Small intestine (tissue), 7 donors: ENCODE measurements around the gene MICALL2. TPM values are rescaled to one million over a fixed set of nuclear protein-coding genes. Genes with fewer than 3 reads are reported as not detected.

Experiments
- DNase-seq, 2 donors: peaks; one replicate each; pipeline versions ENCODE4 v3.0.0 to v3.0.0-alpha.2; 2013
- FAIRE-seq: peaks from 2 replicates; lab custom pipeline; 2012; peaks lifted over from hg19 to GRCh38; lab: Jason Lieb, UNC
- H3K27ac ChIP-seq, 3 donors: one replicate each; pipeline ENCODE4 v1.5.1; 2013; ENCODE audit warnings: low read length in 2 of 3, mild to moderate bottlenecking in 2 of 3, control low read depth in 1 of 3, inconsistent platforms in 1 of 3, low read depth in 1 of 3, moderate library complexity in 1 of 3
- H3K27me3 ChIP-seq, 3 donors: one replicate each; pipeline ENCODE4 v1.6.1; 2013; ENCODE audit warnings: low read length in 3 of 3, inconsistent platforms in 1 of 3; ENCODE audit not compliant: control insufficient read depth in 3 of 3, insufficient read depth in 3 of 3
- H3K36me3 ChIP-seq, 3 donors: one replicate each; pipeline ENCODE4 v1.6.1; 2013; ENCODE audit warnings: low read length in 3 of 3, inconsistent platforms in 1 of 3, low read depth in 1 of 3, mild to moderate bottlenecking in 1 of 3, moderate library complexity in 1 of 3; ENCODE audit not compliant: control insufficient read depth in 3 of 3, insufficient read depth in 2 of 3
- H3K4me1 ChIP-seq, 3 donors: one replicate each; pipeline ENCODE4 v1.6.1; 2013; ENCODE audit warnings: low read length in 2 of 3, inconsistent platforms in 1 of 3, low read depth in 1 of 3, mild to moderate bottlenecking in 1 of 3, moderate library complexity in 1 of 3; ENCODE audit not compliant: control insufficient read depth in 3 of 3, insufficient read depth in 2 of 3
- H3K4me3 ChIP-seq, 3 donors: one replicate each; pipeline ENCODE4 v1.5.1; 2013; ENCODE audit warnings: low read length in 3 of 3, control low read depth in 1 of 3, inconsistent platforms in 1 of 3, low read depth in 1 of 3, mild to moderate bottlenecking in 1 of 3, moderate library complexity in 1 of 3
- H3K9me3 ChIP-seq, 2 donors: one replicate each; pipeline ENCODE4 v1.6.1; 2013; ENCODE audit warnings: low read depth in 1 of 2, low read length in 1 of 2; ENCODE audit not compliant: control insufficient read depth in 2 of 2, insufficient read depth in 1 of 2
- WGBS, 3 donors: extraction: QIAGEN DNeasy Blood & Tissue Kit; methylation state at CpG; one replicate each; pipeline ENCODE4 v1.1.7; 2013; 5-methylcytosine and 5-hydroxymethylcytosine counted together
- polyA plus RNA-seq, 4 donors: library from polyadenylated mRNA; stranded (reverse) in 3 of 4; unstranded in 1 of 4; fragments of 200-250 nt in 3 of 4; fragments of 120-200 nt in 1 of 4; gene quantifications; one replicate each; pipeline versions ENCODE4 v1.2.1 to v1.2.3, GENCODE V29; 2013
- donor health status: healthy with polysubstance abuse.
- donor health status: control.
- donor health status: control.
- donor health status: Bipolar disorder and iron deficiency.
- donor health status: healthy.

Gene MICALL2
- polyA plus RNA-seq, 4 donors: 67.9 to 533 (median 264) TPM

- Histone ChIP-seq H3K4me3 (no peak overlapping the region), H3K9me3 (peaks cover 0 to 2% of the 10 kb centered on the region in 2 donors), H3K27me3 (no peaks in the 10 kb centered on the region), H3K27ac (no peak overlapping the region), H3K36me3 (peaks cover 0 to 83% (median 10%) of the 10 kb centered on the region in 3 donors), H3K4me1 (no peaks in the 10 kb centered on the region)
- no peak for FAIRE-seq
- no peak for DNase-seq
- WGBS, 3 donors: 85 to 94% (median 91%) methylated on average over 13 to 20 of the region's 20 CpGs
Observed at GRCh38 chr7:1442355-1443124, 16.7 kb downstream of the MICALL2 start.

- 83 to 93% (median 90%) methylated on average over 35 to 41 of the region's 41 CpGs for WGBS, 3 donors
- no peaks in the 10 kb centered on the region for H3K27me3 ChIP-seq
- peaks cover 4 to 81% (median 10%) of the 10 kb centered on the region in 3 donors for H3K36me3 ChIP-seq
- no peak overlapping the region for H3K4me3 ChIP-seq
- FAIRE-seq (no peak), DNase-seq (no peak)
- peaks cover 0 to 2% of the 10 kb centered on the region in 2 donors for H3K9me3 ChIP-seq
- H3K4me1 ChIP-seq: no peaks in the 10 kb centered on the region
- no peak overlapping the region for H3K27ac ChIP-seq
Observed at GRCh38 chr7:1441615-1442354, 17.5 kb downstream of the MICALL2 start.

GRCh38 chr7:1440620-1441019, 18.6 kb downstream of the MICALL2 start:
- Histone ChIP-seq H3K4me1 (no peaks in the 10 kb centered on the region), H3K27ac (no peak overlapping the region), H3K4me3 (no peak overlapping the region), H3K27me3 (no peaks in the 10 kb centered on the region), H3K9me3 (peaks cover 0 to 2% of the 10 kb centered on the region in 2 donors), H3K36me3 (peaks cover 7 to 84% (median 10%) of the 10 kb centered on the region in 3 donors)
- WGBS, 3 donors: 82 to 90% (median 89%) methylated on average over 7 to 10 of the region's 10 CpGs
- no peak for DNase-seq
- no peak for FAIRE-seq

GRCh38 chr7:1439373-1440363, 19.6 kb downstream of the MICALL2 start:
- no peak for FAIRE-seq
- Histone ChIP-seq H3K27me3 (no peaks in the 10 kb centered on the region), H3K9me3 (peaks cover 0 to 2% of the 10 kb centered on the region in 2 donors), H3K4me3 (no peak overlapping the region), H3K36me3 (peaks cover 7 to 83% (median 8%) of the 10 kb centered on the region in 3 donors), H3K4me1 (no peaks in the 10 kb centered on the region), H3K27ac (no peak overlapping the region)
- WGBS, 3 donors: 89 to 93% (median 90%) methylated on average over 31 of the region's 31 CpGs
- DNase-seq: no peak

- peaks cover 0 to 2% of the 10 kb centered on the region in 2 donors for H3K9me3 ChIP-seq
- peaks cover 7 to 85% (median 8%) of the 10 kb centered on the region in 3 donors for H3K36me3 ChIP-seq
- no peaks in the 10 kb centered on the region for H3K27me3 ChIP-seq
- 87 to 89% (median 88%) methylated on average over 15 of the region's 15 CpGs for WGBS, 3 donors
- no peak overlapping the region for H3K4me3 ChIP-seq
- no peak for DNase-seq
- no peak overlapping the region for H3K27ac ChIP-seq
- no peak for FAIRE-seq
- no peaks in the 10 kb centered on the region for H3K4me1 ChIP-seq
Observed at GRCh38 chr7:1438821-1439220, 20.4 kb downstream of the MICALL2 start.

- H3K9me3 ChIP-seq: peaks cover 0 to 2% of the 10 kb centered on the region in 2 donors
- no peaks in the 10 kb centered on the region for H3K27me3 ChIP-seq
- H3K27ac ChIP-seq: no peak overlapping the region
- no peaks in the 10 kb centered on the region for H3K4me1 ChIP-seq
- H3K4me3 ChIP-seq: no peak overlapping the region
- DNase-seq: no peak
- WGBS, 3 donors: 81 to 89% (median 89%) methylated on average over 9 to 10 of the region's 10 CpGs
- H3K36me3 ChIP-seq: peaks cover 7 to 81% (median 8%) of the 10 kb centered on the region in 3 donors
- FAIRE-seq: no peak
Observed at GRCh38 chr7:1438208-1438607, 21.1 kb downstream of the MICALL2 start.

- H3K36me3 ChIP-seq: peaks cover 7 to 80% (median 8%) of the 10 kb centered on the region in 3 donors
Observed at GRCh38 chr7:1437155-1437880, 22.0 kb downstream of the MICALL2 start.

More at GRCh38 chr7:1437155-1437880, 22.0 kb downstream of the MICALL2 start:
- Histone ChIP-seq H3K4me3 (no peak overlapping the region), H3K27ac (no peak overlapping the region), H3K27me3 (peaks cover 0 to 2% (median 0%) of the 10 kb centered on the region in 3 donors), H3K4me1 (peaks cover 0 to 3% (median 0%) of the 10 kb centered on the region in 3 donors), H3K9me3 (peaks cover 0 to 2% of the 10 kb centered on the region in 2 donors)
- DNase-seq (no peak), FAIRE-seq (no peak)
- WGBS, 3 donors: 91 to 94% (median 93%) methylated on average over 36 to 43 of the region's 43 CpGs
